Stimulated activated CD4-positive, alpha-beta T cell treated with anti-CD3 and anti-CD28 coated beads, Interleukin-12 subunit alpha, Interleukin-12 subunit beta, amount 100 ng/mL, for 48 hours (primary cell): ENCODE data around the gene TTLL6.

Source experiments
- DNase-seq, 3 donors: peaks; one replicate each; pipeline ENCODE4 v3.0.0-alpha.2; 2020; ENCODE audit warnings: low read depth in 2 of 3, low spot score in 1 of 3

TTLL6 gene

DNA sequence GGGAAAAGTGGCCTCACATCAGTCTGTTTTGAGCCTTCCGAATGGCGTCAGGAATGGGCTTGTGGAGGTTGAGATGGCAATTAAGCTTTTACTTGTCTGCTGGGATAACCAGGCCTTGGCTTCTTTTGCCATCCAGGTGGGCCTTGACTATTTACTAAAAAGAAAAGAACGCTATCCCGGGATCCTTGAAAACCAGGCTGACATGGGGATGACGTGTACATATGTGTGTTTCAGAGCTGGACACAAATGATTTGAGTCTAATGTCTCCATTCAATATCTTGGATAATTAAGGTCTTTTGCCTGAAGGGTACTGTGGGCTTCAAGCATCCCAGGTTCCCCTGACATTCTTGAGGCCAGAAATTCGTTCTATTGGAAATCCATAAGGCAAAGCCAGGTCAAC, 55.9 kb downstream of the TTLL6 start:
- DNase-seq: no peak

DNA sequence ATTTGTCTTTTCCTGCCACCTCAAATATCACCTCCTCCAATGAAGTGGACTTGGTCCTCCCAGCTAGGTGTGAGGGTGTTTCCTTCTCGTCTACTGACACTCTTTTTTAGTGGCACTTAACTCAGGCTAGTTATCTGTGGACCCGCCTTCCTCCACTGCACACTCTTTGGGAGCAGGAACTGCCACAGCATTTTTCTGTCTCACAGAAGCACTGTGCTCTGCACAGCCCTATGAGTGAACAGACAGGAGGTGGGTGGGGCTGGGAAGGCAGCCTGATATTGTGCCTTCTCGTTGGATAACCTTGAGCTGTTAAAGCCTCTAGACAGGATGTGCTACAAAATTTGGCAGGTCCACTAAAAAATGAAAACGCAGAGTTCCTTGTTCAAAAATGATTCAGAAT, 56.6 kb downstream of the TTLL6 start:
- no peak for DNase-seq

DNA sequence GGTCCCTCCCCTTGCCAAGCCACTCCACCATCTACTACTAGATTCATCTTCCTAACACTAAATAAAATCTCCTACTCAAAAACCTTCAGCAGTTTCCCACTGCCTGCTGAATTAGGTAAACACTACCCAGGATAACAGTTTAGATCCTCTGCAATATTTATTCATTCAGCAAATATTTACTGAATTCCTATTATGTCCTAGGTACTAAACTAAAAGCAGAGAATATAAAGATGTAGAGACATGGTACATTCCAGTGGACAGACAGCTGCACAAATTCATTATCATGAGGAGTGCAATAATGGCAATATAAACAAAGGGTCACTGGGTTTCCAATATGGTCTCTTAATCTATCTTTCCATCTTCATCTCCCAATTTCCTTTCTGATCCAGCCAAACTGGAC, 57.7 kb downstream of the TTLL6 start:
- DNase-seq: no peak

- DNase-seq: no peak
Measured at GRCh38 chr17:48757524-48757961, 59.5 kb downstream of the TTLL6 start.

DNA sequence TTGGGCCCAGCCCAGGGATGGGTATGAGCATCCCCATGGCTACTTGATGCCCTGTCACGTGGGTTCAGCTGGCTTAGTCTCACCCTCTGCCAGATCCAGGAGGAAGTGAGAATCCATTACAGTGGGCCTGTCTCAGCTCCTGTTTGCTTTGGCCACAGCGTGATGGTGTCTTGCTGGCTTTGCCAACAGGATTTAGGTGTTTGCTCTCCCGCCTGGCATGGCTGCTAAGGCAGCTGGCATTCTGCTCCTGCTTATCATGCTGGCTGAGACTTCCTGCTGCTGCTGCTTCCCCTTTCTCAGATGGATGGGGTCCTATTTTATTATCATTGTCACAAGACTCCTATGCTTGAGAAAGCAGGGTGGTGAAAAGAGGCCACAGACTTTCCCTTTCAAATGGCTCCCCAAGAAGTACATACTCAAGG, 60.2 kb downstream of the TTLL6 start:
- no peak for DNase-seq

DNA sequence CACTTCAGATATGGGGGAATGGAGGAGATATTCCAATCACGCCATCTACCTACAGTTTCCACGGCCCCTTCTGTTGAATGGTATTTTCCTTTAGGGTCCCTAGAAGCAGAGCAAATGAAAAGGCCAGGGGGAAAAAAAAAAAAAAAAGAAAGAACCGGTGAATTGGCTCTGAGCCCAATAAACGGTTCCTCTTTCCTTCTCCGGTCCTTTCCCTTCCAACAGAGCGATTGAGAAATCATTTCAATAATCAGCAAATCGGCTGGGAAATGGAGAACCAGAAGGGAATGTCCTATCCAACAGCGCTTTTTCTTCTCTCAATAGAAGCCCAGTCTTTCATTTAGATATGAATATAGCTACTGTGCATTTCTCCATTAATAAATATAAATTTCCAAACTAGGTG, 61.7 kb downstream of the TTLL6 start:
- DNase-seq: no peak

GRCh38 chr17:48754500-48755261, 62.3 kb downstream of the TTLL6 start:
- DNase-seq: no peak

DNA sequence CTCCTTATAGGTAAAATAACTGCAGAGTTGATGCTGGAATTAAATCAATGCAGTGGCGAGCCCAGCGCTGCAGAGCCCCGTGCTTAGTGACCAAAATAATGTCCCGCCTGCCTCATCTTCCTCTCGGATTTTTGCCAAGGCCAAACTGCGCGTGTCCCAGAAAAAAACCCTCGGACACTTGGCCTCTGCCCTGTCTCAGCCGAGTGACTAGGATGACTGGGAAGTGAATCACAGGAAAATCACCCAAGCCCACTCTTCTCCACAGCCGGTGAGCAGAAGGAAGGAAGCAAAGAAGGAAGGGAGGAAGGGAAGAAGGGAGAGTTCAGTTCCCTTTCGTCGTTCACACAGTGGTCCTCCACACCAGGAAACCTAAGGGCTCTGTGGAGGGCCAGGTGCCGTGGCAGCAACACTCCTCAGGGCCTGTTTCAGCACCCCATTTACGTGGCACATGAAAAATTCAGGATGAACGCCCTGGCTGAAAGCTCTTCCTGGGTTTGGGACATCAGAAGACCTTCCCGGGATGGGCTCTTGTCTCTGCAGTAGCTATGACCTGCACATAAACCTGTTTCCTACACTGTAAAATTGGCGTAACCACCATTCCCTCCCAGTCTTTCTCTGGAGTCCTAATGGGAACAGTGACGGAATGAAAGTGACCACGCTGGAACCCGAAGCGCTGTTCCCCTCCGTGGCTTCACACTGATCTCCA, 63.1 kb downstream of the TTLL6 start:
- DNase-seq: no peak

- no peak for DNase-seq
Measured at GRCh38 chr17:48752399-48753288, 64.4 kb downstream of the TTLL6 start.

GRCh38 chr17:48751733-48752398, 65.2 kb downstream of the TTLL6 start:
- DNase-seq: no peak

- DNase-seq: no peak
Measured at GRCh38 chr17:48751172-48751571, 65.9 kb downstream of the TTLL6 start.

- no peak for DNase-seq
Measured at GRCh38 chr17:48749621-48750553, 67.1 kb downstream of the TTLL6 start.

GRCh38 chr17:48748718-48749566, 68.1 kb downstream of the TTLL6 start:
- no peak for DNase-seq

DNA sequence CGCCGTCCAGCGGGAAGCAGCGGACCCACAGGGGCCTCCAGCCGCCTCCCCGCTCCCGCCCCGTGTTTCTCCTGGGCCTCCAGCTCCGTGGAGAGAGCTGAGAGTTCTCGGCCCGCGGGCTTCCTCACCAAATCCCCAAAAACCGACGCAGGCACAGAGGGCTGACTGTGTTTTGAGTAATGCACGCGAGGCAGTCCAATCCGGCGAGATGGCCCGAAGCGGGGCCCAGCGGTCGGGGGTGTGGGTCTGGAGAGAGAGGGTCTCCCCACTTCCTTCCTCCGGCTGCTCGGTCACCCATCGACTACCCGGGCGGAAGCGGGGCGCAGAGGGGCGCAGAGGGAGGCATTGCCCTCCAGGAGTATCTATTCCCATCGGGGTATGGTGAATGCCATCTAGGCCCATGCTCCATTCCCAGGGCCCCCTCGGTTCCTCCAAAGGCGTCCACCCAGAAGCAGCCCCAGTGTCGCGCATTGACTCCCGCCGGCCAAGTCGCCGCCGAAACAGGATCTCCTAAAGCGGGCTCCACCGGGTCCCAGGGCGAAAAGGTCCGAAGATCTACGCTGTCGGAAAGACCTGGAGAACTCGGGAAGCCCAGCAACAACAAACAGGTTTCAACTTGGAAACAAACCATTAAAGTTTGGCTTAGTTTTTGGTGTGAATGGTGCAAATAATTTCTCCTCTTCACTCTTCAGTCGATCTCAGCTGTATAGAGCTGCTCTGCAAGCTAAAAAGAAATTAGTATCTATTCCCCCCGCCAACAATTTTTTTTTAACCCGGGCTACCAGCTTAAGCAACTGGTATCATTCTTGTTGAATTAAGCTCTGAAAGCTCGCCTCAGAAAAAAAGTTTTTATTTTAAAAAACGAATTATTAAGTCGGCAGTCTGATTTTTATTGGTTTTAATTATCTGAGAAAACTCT, 69.3 kb downstream of the TTLL6 start:
- no peak for DNase-seq

- no peak for DNase-seq
Measured at GRCh38 chr17:48746916-48747444, 70.0 kb downstream of the TTLL6 start.

- DNase-seq: no peak
Measured at GRCh38 chr17:48745381-48746275, 71.4 kb downstream of the TTLL6 start.

DNA sequence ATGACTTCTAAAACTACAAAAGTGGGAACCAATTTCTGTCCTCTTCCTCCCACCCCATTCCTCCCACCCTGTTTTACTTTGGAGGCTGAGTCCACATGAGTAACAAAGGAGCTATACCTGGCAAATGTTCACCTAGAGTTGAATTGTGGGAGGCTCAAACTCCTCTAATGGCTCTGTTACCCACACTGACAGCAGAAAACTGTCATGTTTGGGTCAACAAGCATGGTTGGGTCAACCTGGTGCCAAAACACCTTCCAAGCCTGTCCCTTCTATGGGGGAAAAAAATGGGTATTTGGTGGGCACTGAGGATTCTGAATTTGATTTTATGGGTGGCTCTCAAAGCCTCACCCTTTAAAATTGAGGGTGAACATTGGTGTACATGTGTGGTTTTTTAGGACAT, 76.5 kb downstream of the TTLL6 start:
- no peak for DNase-seq
